Activated CD4-positive, alpha-beta T cell treated with anti-CD3 and anti-CD28 coated beads, Interleukin-2, amount 50 U/mL, for 4 hours (primary cell): ENCODE measurements around the gene MRI1.
"Not testable (repeated sequence)": the region's sequence is repeated elsewhere in the genome, so short reads cannot be mapped to it uniquely, and the experiment has no call there.

Experiments used
- DNase-seq, 2 experiments: peaks; one replicate each; pipeline ENCODE4 v3.0.0-alpha.2; 2020

The MRI1 gene

GRCh38 chr19:13762635-13763235 is 1.6 kb upstream of the MRI1 start:
- no peak for DNase-seq

GRCh38 chr19:13763265-13763664 is 1.1 kb upstream of the MRI1 start:
- DNase-seq: no peak

- peak in 1 of 2 experiments; percentile 28 for DNase-seq
These were observed 586 bp downstream of the MRI1 start for GRCh38 chr19:13764821-13765394.

GRCh38 chr19:13765395-13766094 is 1.2 kb downstream of the MRI1 start:
- DNase-seq: no peak

- DNase-seq: no peak
These were observed 1.8 kb downstream of the MRI1 start for GRCh38 chr19:13766095-13766481.

GRCh38 chr19:13768510-13768909 is 4.2 kb downstream of the MRI1 start:
- no peak for DNase-seq

GRCh38 chr19:13770013-13770635 is 5.8 kb downstream of the MRI1 start:
- DNase-seq: no peak

- peak; percentile 83 to 85 for DNase-seq
These were observed 10.2 kb downstream of the MRI1 start, which contains the start of gene C19orf53 for GRCh38 chr19:13774217-13775191. Gene C19orf53, plus strand, starts transcription at chr19:13774456. Its CDS starts 22 bp downstream, at chr19:13774478.

GRCh38 chr19:13778398-13778797 is 14.1 kb downstream of the MRI1 start:
- no peak for DNase-seq

GRCh38 chr19:13778847-13779246 is 14.5 kb downstream of the MRI1 start:
- DNase-seq: no peak

GRCh38 chr19:13779794-13780193 is 15.5 kb downstream of the MRI1 start:
- not testable (repeated sequence) for DNase-seq

GRCh38 chr19:13781547-13781946 is 17.2 kb downstream of the MRI1 start:
- DNase-seq: no peak

- no peak for DNase-seq
These were observed 18.2 kb downstream of the MRI1 start for GRCh38 chr19:13782537-13782936.

- no peak for DNase-seq
These were observed 19.5 kb downstream of the MRI1 start for GRCh38 chr19:13783565-13784500.

- DNase-seq: peak; percentile 68
These were observed 20.6 kb downstream of the MRI1 start for GRCh38 chr19:13784731-13785452.

GRCh38 chr19:13788991-13789390 is 24.7 kb downstream of the MRI1 start:
- no peak for DNase-seq

- no peak for DNase-seq
These were observed 26.0 kb downstream of the MRI1 start for GRCh38 chr19:13790354-13790753.

GRCh38 chr19:13793317-13793716 is 29.0 kb downstream of the MRI1 start:
- not testable (repeated sequence) for DNase-seq

GRCh38 chr19:13794398-13794756 is 30.1 kb downstream of the MRI1 start:
- DNase-seq: no peak

GRCh38 chr19:13794757-13795589 is 30.7 kb downstream of the MRI1 start, which contains the start of gene ZSWIM4:
Gene ZSWIM4, plus strand, starts transcription at chr19:13795443. Its CDS starts 206 bp downstream, at chr19:13795649.
- peak; percentile 84 to 87 for DNase-seq
